Mesenchymal stem cell (in vitro differentiated cells and primary cell): ENCODE results near the gene EPC1.

ENCODE experiments used
- DNase-seq: peaks from one replicate; pipeline ENCODE4 v3.0.0-alpha.2; 2013
- H2AFZ ChIP-seq: one replicate; pipeline ENCODE4 v1.6.1; 2013; ENCODE audit warnings: low read depth, mild to moderate bottlenecking, control low read depth, inconsistent platforms, low read length, moderate library complexity
- H2AK5ac ChIP-seq: 2 replicates; pipeline ENCODE4 v1.6.1; 2013; ENCODE audit warnings: low read length, moderate library complexity, mild to moderate bottlenecking, inconsistent platforms; ENCODE audit not compliant: severe bottlenecking
- H2BK120ac ChIP-seq: one replicate; pipeline ENCODE4 v1.6.1; 2013; ENCODE audit warnings: low read depth, mild to moderate bottlenecking, inconsistent platforms, low read length, moderate library complexity
- H2BK12ac ChIP-seq, 2 experiments: one replicate each; pipeline ENCODE4 v1.6.1; 2013; ENCODE audit warnings: inconsistent platforms in 2 of 2, low read length in 2 of 2, mild to moderate bottlenecking in 2 of 2, moderate library complexity in 2 of 2, control low read depth in 1 of 2
- H2BK15ac ChIP-seq: one replicate; pipeline ENCODE4 v1.6.1; 2013; ENCODE audit warnings: mild to moderate bottlenecking, low read depth, inconsistent platforms; ENCODE audit not compliant: poor library complexity, severe bottlenecking
- H2BK5ac ChIP-seq: 2 replicates; pipeline ENCODE4 v1.6.1; 2013; ENCODE audit warnings: low read depth, mild to moderate bottlenecking, low read length, control low read depth, inconsistent platforms; ENCODE audit not compliant: poor library complexity, severe bottlenecking
- H3K14ac ChIP-seq, 2 experiments: one replicate each; pipeline ENCODE4 v1.6.1; 2013; ENCODE audit warnings: inconsistent platforms in 2 of 2, low read length in 2 of 2, control low read depth in 1 of 2, mild to moderate bottlenecking in 1 of 2, moderate library complexity in 1 of 2
- H3K18ac ChIP-seq, 2 experiments: one replicate each; pipeline ENCODE4 v1.6.1; 2013; ENCODE audit warnings: inconsistent platforms in 2 of 2, low read length in 2 of 2, control low read depth in 1 of 2, low read depth in 1 of 2, mild to moderate bottlenecking in 1 of 2
- H3K23ac ChIP-seq, 2 experiments: one replicate each; pipeline ENCODE4 v1.6.1; 2013; ENCODE audit warnings: inconsistent platforms in 2 of 2, low read length in 2 of 2, mild to moderate bottlenecking in 2 of 2, moderate library complexity in 2 of 2, control low read depth in 1 of 2
- H3K27ac ChIP-seq: 2 replicates; pipeline ENCODE4 v1.5.1; 2013; ENCODE audit warnings: mild to moderate bottlenecking, moderate library complexity, low read length, control low read depth, inconsistent platforms; ENCODE audit not compliant: poor library complexity, severe bottlenecking
- H3K27me3 ChIP-seq, 2 experiments: 2 replicates each; pipeline versions ENCODE4 v1.6.1 to v1.7.0; 2013; ENCODE audit warnings: low read length in 2 of 2, mild to moderate bottlenecking in 2 of 2, moderate library complexity in 2 of 2, control low read depth in 1 of 2, inconsistent platforms in 1 of 2; ENCODE audit not compliant: control insufficient read depth in 1 of 2, insufficient read depth in 1 of 2
- H3K36me3 ChIP-seq, 2 experiments: 2 replicates each; pipeline versions ENCODE4 v1.6.1 to v1.7.0; 2013; ENCODE audit warnings: low read length in 2 of 2, control low read depth in 1 of 2, inconsistent platforms in 1 of 2, low read depth in 1 of 2, mild to moderate bottlenecking in 1 of 2; ENCODE audit not compliant: insufficient read depth in 2 of 2, control insufficient read depth in 1 of 2
- H3K4ac ChIP-seq, 2 experiments: one replicate each; pipeline ENCODE4 v1.6.1; 2013; ENCODE audit warnings: inconsistent platforms in 2 of 2, low read length in 2 of 2, mild to moderate bottlenecking in 2 of 2, moderate library complexity in 2 of 2, control low read depth in 1 of 2, low read depth in 1 of 2
- H3K4me1 ChIP-seq: 2 replicates; pipeline ENCODE4 v1.6.1; 2013; ENCODE audit warnings: low read depth, low read length, control low read depth; ENCODE audit not compliant: control insufficient read depth, insufficient read depth
- H3K4me2 ChIP-seq: 2 replicates; pipeline ENCODE4 v1.6.1; 2013; ENCODE audit warnings: low read length, mild to moderate bottlenecking, inconsistent platforms; ENCODE audit not compliant: poor library complexity, severe bottlenecking
- H3K4me3 ChIP-seq, 2 experiments: 2 replicates each; pipeline versions ENCODE4 v1.5.1 to v1.7.0; 2013; ENCODE audit warnings: low read length in 2 of 2, mild to moderate bottlenecking in 2 of 2, control low read depth in 1 of 2, low read depth in 1 of 2; ENCODE audit not compliant: insufficient read depth in 1 of 2
- H3K79me1 ChIP-seq: replicated peaks from 2 replicates; pipeline ENCODE4 v1.6.1; 2013; ENCODE audit warnings: mild to moderate bottlenecking, control low read depth, low read length, inconsistent platforms; ENCODE audit not compliant: poor library complexity, severe bottlenecking
- H3K9ac ChIP-seq: 2 replicates; pipeline ENCODE4 v1.7.0; 2013; ENCODE audit warnings: mild to moderate bottlenecking, low read length, moderate library complexity
- H3K9me3 ChIP-seq: 2 replicates; pipeline ENCODE4 v1.7.0; 2013; ENCODE audit warnings: mild to moderate bottlenecking, low read length; ENCODE audit not compliant: control insufficient read depth
- H4K8ac ChIP-seq: one replicate; pipeline ENCODE4 v1.6.1; 2013; ENCODE audit warnings: inconsistent platforms, mild to moderate bottlenecking, low read length, moderate library complexity
- H4K91ac ChIP-seq: one replicate; pipeline ENCODE4 v1.6.1; 2013; ENCODE audit warnings: mild to moderate bottlenecking, low read length, inconsistent platforms
- WGBS: methylation state at CpG from one replicate; pipeline ENCODE4 v1.1.7; 2013; ENCODE audit warnings: mixed read lengths; 5-methylcytosine and 5-hydroxymethylcytosine counted together

The EPC1 gene

DNA sequence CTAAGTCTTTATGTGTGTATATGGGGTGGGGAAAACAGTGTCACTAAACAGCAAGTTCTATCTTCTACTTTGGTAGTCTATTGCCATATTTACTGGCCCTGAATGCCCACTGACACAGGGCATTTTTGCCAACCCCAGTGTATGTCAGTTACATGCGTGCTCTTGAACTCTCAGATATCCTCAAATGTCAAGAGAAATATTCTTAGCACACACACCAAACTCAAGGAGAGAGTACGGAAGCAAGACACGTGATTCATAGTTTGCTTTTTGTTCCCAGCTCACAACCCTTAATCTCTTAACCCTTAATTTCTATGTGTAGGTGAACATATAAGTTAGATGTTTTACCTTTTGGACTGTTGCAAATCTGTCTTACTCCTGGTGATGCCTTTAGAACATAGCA, 39.3 kb downstream of the EPC1 start:
- Histone ChIP-seq H2BK120ac (no peak overlapping the region), H3K4me2 (no peak overlapping the region), H3K18ac (no peak overlapping the region), H3K79me1 (no peaks in the 10 kb centered on the region), H3K27me3 (no peaks in the 10 kb centered on the region), H3K4me1 (no peaks in the 10 kb centered on the region), H2BK15ac (no peak overlapping the region), H2AK5ac (no peak overlapping the region), H4K91ac (no peak overlapping the region), H3K9me3 (no peaks in the 10 kb centered on the region), H2BK12ac (no peak overlapping the region), H3K23ac (no peak overlapping the region), H3K14ac (no peak overlapping the region), H2AFZ (no peak overlapping the region), H2BK5ac (no peak overlapping the region), H3K4me3 (no peak overlapping the region), H3K36me3 (peaks cover 3 to 48% of the 10 kb centered on the region in 2 experiments), H3K27ac (no peak overlapping the region), H3K9ac (no peak overlapping the region), H4K8ac (no peak overlapping the region), H3K4ac (no peak overlapping the region)
- WGBS: 96% methylated on average over 3 of the region's 3 CpGs
- DNase-seq: no peak

DNA sequence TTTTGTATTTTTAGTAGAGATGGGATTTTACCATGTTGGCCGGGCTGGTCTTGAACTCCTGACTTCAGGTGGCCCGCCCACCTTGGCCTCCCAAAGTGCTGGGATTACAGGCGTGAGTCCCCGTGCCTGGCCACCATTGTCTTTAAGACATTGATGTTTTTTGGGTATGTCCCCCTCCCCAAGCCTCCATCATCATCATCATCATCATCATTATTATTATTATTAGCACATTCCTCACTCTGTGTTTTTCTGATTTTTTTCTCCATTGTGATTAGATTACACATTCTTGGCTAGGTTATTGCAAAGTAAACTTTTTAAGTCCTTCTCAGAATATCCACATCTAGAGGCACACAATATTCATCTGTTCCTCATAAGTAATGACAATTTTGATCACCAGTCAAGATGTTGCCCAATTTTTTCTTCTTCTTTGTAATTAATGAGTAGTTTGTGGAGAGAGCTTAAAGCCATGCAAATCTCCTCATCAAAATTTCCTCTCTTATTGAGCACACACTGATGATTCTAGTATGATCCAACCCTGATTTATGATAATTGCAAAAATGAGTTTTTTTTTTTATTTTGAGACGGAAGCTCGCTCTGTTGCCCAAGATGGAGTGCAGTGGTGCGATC, 47.5 kb downstream of the EPC1 start:
- H3K4ac ChIP-seq: no peak overlapping the region
- no peak for DNase-seq
- H3K36me3 ChIP-seq: peaks cover 3 to 42% of the 10 kb centered on the region in 2 experiments
- H3K9ac ChIP-seq: no peak overlapping the region
- H3K27ac ChIP-seq: no peak overlapping the region
- no peaks in the 10 kb centered on the region for H3K9me3 ChIP-seq
- no peaks in the 10 kb centered on the region for H3K27me3 ChIP-seq
- H3K23ac ChIP-seq: no peak overlapping the region
- no peak overlapping the region for H2BK15ac ChIP-seq
- H4K91ac ChIP-seq: no peak overlapping the region
- no peak overlapping the region for H3K4me3 ChIP-seq
- H3K4me1 ChIP-seq: no peaks in the 10 kb centered on the region
- 100% methylated on average over 7 of the region's 7 CpGs for WGBS
- no peak overlapping the region for H2AK5ac ChIP-seq
- H4K8ac ChIP-seq: no peak overlapping the region
- no peak overlapping the region for H3K14ac ChIP-seq
- H3K4me2 ChIP-seq: no peak overlapping the region
- no peak overlapping the region for H2BK120ac ChIP-seq
- H3K79me1 ChIP-seq: peaks cover 5% of the 10 kb centered on the region
- no peak overlapping the region for H2BK5ac ChIP-seq
- no peak overlapping the region for H2BK12ac ChIP-seq
- no peak overlapping the region for H3K18ac ChIP-seq
- no peak overlapping the region for H2AFZ ChIP-seq

DNA sequence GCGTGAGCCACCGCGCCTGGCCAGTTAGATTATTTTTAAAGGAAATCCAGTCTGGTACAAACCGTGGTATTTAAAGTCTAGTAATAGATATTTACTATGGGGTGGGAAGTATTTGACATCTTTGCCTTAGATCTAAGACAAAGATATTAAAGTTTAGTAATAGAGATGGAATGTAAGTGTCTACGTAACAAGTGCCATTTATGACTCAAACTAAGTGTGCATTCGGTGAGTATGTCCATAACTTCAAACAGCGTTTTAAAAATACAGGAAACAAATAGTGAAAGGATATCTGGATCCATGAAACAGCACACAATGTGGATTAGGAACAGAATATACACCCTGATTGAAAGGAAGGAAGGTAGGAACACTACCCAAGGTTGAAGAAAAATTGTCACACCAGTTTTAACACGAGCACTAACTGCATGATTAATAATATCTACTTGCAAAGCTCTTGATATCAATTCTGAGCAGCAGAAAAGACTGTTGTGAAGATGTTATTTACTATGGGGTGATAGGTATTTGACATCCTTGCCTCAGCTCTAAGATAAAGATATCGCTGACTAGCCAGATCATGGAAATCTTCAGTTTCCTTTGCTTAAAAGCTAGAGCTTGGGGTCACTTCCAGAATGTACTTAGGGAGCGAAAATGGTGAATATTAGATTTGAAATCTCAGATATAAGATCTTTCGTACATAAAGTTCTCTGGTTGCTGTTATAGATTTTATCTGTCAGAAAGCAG, 48.7 kb downstream of the EPC1 start:
- Histone ChIP-seq H3K27ac (no peak overlapping the region), H3K4ac (no peak overlapping the region)
- 52% methylated on average over 10 of the region's 11 CpGs for WGBS

DNA sequence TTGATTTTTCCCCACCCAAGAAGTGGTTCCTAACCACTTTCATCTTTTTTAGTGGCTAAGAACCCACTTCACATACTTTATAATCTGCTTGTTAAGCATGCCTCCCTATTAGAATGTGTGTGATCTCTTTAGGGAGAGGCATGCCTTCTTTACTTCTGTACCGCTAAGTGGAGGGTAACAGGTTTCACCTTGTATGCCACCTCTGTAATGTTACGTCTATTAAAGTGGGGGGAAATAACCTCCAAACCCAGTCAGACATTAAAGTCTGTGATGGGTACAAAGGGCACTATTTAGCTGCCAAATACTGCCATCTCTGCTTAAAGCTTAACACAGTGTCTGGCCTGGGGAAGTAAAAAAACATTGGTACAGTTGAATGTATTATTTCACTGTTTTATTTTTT, 51.9 kb downstream of the EPC1 start:
- Histone ChIP-seq H3K18ac (no peak overlapping the region), H2AK5ac (no peak overlapping the region), H3K4ac (no peak overlapping the region), H4K8ac (no peak overlapping the region), H2BK15ac (no peak overlapping the region), H4K91ac (no peak overlapping the region), H3K9me3 (no peaks in the 10 kb centered on the region), H3K27me3 (no peaks in the 10 kb centered on the region), H3K23ac (no peak overlapping the region), H2AFZ (no peak overlapping the region), H2BK5ac (no peak overlapping the region), H3K4me3 (no peak overlapping the region), H3K4me1 (no peaks in the 10 kb centered on the region), H2BK120ac (no peak overlapping the region), H3K36me3 (peaks cover 6 to 49% of the 10 kb centered on the region in 2 experiments), H3K79me1 (peaks cover 8% of the 10 kb centered on the region), H3K4me2 (no peak overlapping the region), H3K9ac (no peak overlapping the region), H3K14ac (no peak overlapping the region), H3K27ac (no peak overlapping the region), H2BK12ac (no peak overlapping the region)
- DNase-seq: no peak
- whole genome bisulfite sequencing: 100% methylated on average over 2 of the region's 2 CpGs

More for the DNA sequence above, 48.7 kb downstream of the EPC1 start:
- Histone ChIP-seq H3K79me1 (peaks cover 6% of the 10 kb centered on the region), H3K9me3 (no peaks in the 10 kb centered on the region), H2AK5ac (no peak overlapping the region), H2BK120ac (no peak overlapping the region), H3K9ac (no peak overlapping the region), H3K36me3 (peaks cover 3 to 37% of the 10 kb centered on the region in 2 experiments), H3K23ac (no peak overlapping the region), H3K4me3 (no peak overlapping the region), H3K18ac (no peak overlapping the region), H2AFZ (no peak overlapping the region), H4K91ac (no peak overlapping the region), H3K27me3 (no peaks in the 10 kb centered on the region), H2BK12ac (no peak overlapping the region), H3K4me2 (no peak overlapping the region), H4K8ac (no peak overlapping the region), H3K14ac (no peak overlapping the region), H3K4me1 (no peaks in the 10 kb centered on the region), H2BK15ac (no peak overlapping the region), H2BK5ac (no peak overlapping the region)
- peak; percentile 83 for DNase-seq
